GM12878 (cell line): Measurements from ENCODE around the gene ADAMTS17. TPM values are rescaled to one million over a fixed set of nuclear protein-coding genes. Genes with fewer than 3 reads are reported as not detected.

ENCODE experiments used
- ATAC-seq: fragments of 200-7000 bp; cut with Tn5 transposase; 3 replicates; pipeline ENCODE4 v1.9.1; 2020; ENCODE audit warnings: mild to moderate bottlenecking, moderate library complexity
- BruUV-seq: library from RNA; stranded (reverse); fragments of 400-500 nt; replicated peaks from 2 replicates; lab custom pipeline; 2021; lab: Mats Ljungman, UMichigan
- CTCF ChIA-PET: fragments of 300-600 bp; sonication (Branson Sonifier 250); formaldehyde crosslinking; extraction: SDS; loops from one replicate; lab custom pipeline; 2021; ENCODE audit warnings: inconsistent platforms; lab: Yijun Ruan, JAX
- POLR2A ChIA-PET: fragments of 350-600 bp; formaldehyde crosslinking; extraction: SDS; loops from one replicate; lab custom pipeline; 2021; ENCODE audit warnings: inconsistent platforms; lab: Charles Lee
- RAD21 ChIA-PET: fragments of 300-600 bp; sonication (Branson Sonifier 250); formaldehyde crosslinking; loops from one replicate; lab custom pipeline; 2023; ENCODE audit warnings: antibody characterized with exemption; ENCODE audit not compliant: unreplicated experiment; lab: Charles Lee
- SMC1A ChIA-PET: fragments of 300-600 bp; sonication (Branson Sonifier 250); formaldehyde crosslinking; loops from one replicate; lab custom pipeline; 2023; ENCODE audit not compliant: unreplicated experiment, uncharacterized antibody; lab: Charles Lee
- DNase-seq: peaks from one replicate; pipeline ENCODE4 v3.0.0-alpha.2; 2011; ENCODE audit warnings: low read depth, low spot score
- FAIRE-seq: peaks from 3 replicates; lab custom pipeline; 2011; peaks lifted over from hg19 to GRCh38; lab: Jason Lieb, UNC
- H2AFZ ChIP-seq: 2 replicates; pipeline ENCODE4 v1.6.0; 2011; ENCODE audit warnings: low read depth, low read length, control low read depth; ENCODE audit not compliant: control insufficient read depth
- H3K27ac ChIP-seq: 2 replicates; pipeline ENCODE4 v1.5.1; 2011; ENCODE audit warnings: control low read depth; ENCODE audit not compliant: control insufficient read depth, insufficient read depth
- H3K27me3 ChIP-seq, 2 experiments: replicated peaks in 1 of 2; 2 replicates each; pipeline versions ENCODE4 v1.6.0 to v1.6.1; 2011; ENCODE audit warnings: low read length in 1 of 2; ENCODE audit not compliant: control insufficient read depth in 2 of 2, insufficient read depth in 2 of 2
- H3K36me3 ChIP-seq, 2 experiments: 2 replicates each; pipeline ENCODE4 v1.5.1; 2011; ENCODE audit warnings: low read length in 1 of 2; ENCODE audit not compliant: control insufficient read depth in 2 of 2, insufficient read depth in 2 of 2
- H3K4me1 ChIP-seq: 2 replicates; pipeline ENCODE4 v1.6.1; 2011; ENCODE audit warnings: mild to moderate bottlenecking, low read length, moderate library complexity, mixed read lengths; ENCODE audit not compliant: control insufficient read depth, insufficient read depth
- H3K4me2 ChIP-seq: 2 replicates; pipeline ENCODE4 v1.6.0; 2011; ENCODE audit warnings: control low read depth; ENCODE audit not compliant: control insufficient read depth, insufficient read depth
- H3K4me3 ChIP-seq: fragments of 200-600 bp; sonication (generic); 2 replicates; pipeline ENCODE4 v1.5.1; 2016
- H3K79me2 ChIP-seq: 2 replicates; pipeline ENCODE4 v1.6.0; 2011; ENCODE audit warnings: low read length; ENCODE audit not compliant: control insufficient read depth, insufficient read depth
- H3K9ac ChIP-seq: 2 replicates; pipeline ENCODE4 v1.8.0; 2011; ENCODE audit warnings: low read length, control low read depth, mixed read lengths; ENCODE audit not compliant: control insufficient read depth, insufficient read depth
- H3K9me3 ChIP-seq: replicated peaks from 3 replicates; pipeline ENCODE4 v1.5.1; 2011; ENCODE audit warnings: mild to moderate bottlenecking, low read length; ENCODE audit not compliant: control insufficient read depth, insufficient read depth
- H4K20me1 ChIP-seq: 2 replicates; pipeline ENCODE4 v1.6.0; 2011; ENCODE audit not compliant: control insufficient read depth, insufficient read depth
- ATF7 ChIP-seq: fragments of 450-650 bp; IDR thresholded peaks from 2 replicates; pipeline ENCODE4 v1.6.1; 2016; ENCODE audit warnings: low read depth, mild to moderate bottlenecking
- BCL11A ChIP-seq: IDR thresholded peaks from 2 replicates; pipeline ENCODE4 v1.6.1; 2011; ENCODE audit warnings: low read depth, low read length
- CBX5 ChIP-seq: sonication (generic); IDR thresholded peaks from 2 replicates; pipeline ENCODE4 v1.6.1; 2016; ENCODE audit warnings: low read depth, moderate library complexity, mild to moderate bottlenecking, inconsistent platforms
- CHD1 ChIP-seq: IDR thresholded peaks from 2 replicates; pipeline ENCODE4 v1.6.1; 2012; ENCODE audit warnings: low read depth, low read length, improper control_type of control experiment
- CREM ChIP-seq: IDR thresholded peaks from 2 replicates; pipeline ENCODE4 v1.6.1; 2014; ENCODE audit warnings: antibody characterized with exemption, low read depth
- ESRRA ChIP-seq: IDR thresholded peaks from 2 replicates; pipeline ENCODE4 v1.6.1; 2012; ENCODE audit warnings: mild to moderate bottlenecking, low read length, improper control_type of control experiment
- IRF4 ChIP-seq: IDR thresholded peaks from 2 replicates; pipeline ENCODE4 v1.6.1; 2011; ENCODE audit warnings: low read depth, low read length
- IRF5 ChIP-seq: fragments of 450-650 bp; IDR thresholded peaks from 2 replicates; pipeline ENCODE4 v1.6.1; 2017; ENCODE audit warnings: borderline replicate concordance
- NFXL1 ChIP-seq: fragments of 450-650 bp; IDR thresholded peaks from 2 replicates; pipeline ENCODE4 v1.6.1; 2017; ENCODE audit warnings: antibody characterized with exemption, mild to moderate bottlenecking, borderline replicate concordance
- POLR2A ChIP-seq: IDR thresholded peaks from 2 replicates; pipeline ENCODE4 v1.6.1; 2011; ENCODE audit warnings: low read depth, mild to moderate bottlenecking, low read length
- POLR2AphosphoS2 ChIP-seq: IDR thresholded peaks from 2 replicates; pipeline ENCODE4 v1.6.1; 2011; ENCODE audit warnings: low read depth, mild to moderate bottlenecking, low read length, improper control_type of control experiment, moderate library complexity
- RAD21 ChIP-seq: IDR thresholded peaks from 2 replicates; pipeline ENCODE4 v1.6.1; 2011; ENCODE audit warnings: mild to moderate bottlenecking, low read depth, low read length, moderate library complexity; ENCODE audit not compliant: insufficient read depth
- RFX5 ChIP-seq: IDR thresholded peaks from 2 replicates; pipeline ENCODE4 v1.6.1; 2011; ENCODE audit warnings: low read depth, low read length, improper control_type of control experiment
- SMARCA5 ChIP-seq: fragments of 450-650 bp; IDR thresholded peaks from 2 replicates; pipeline ENCODE4 v1.6.1; 2017; ENCODE audit warnings: mild to moderate bottlenecking
- SMC3 ChIP-seq: IDR thresholded peaks from 2 replicates; pipeline ENCODE4 v1.6.1; 2011; ENCODE audit warnings: low read length, improper control_type of control experiment, borderline replicate concordance
- SP1 ChIP-seq: IDR thresholded peaks from one replicate; pipeline ENCODE4 v1.6.1; 2011; ENCODE audit warnings: low read depth, low read length
- STAT1 ChIP-seq: fragments of 450-650 bp; conservative IDR thresholded peaks from 2 replicates; pipeline ENCODE4 v1.6.1; 2014; ENCODE audit warnings: antibody characterized with exemption, mild to moderate bottlenecking
- SUZ12 ChIP-seq: fragments of 200-600 bp; sonication (generic); IDR thresholded peaks from one replicate; pipeline ENCODE4 v1.6.1; 2018; ENCODE audit warnings: antibody characterized with exemption, mild to moderate bottlenecking; ENCODE audit not compliant: unreplicated experiment
- YY1 ChIP-seq: IDR thresholded peaks from 2 replicates; pipeline ENCODE4 v1.6.1; 2011; ENCODE audit warnings: low read depth, mild to moderate bottlenecking, low read length
- WGBS: methylation state at CpG from one replicate; pipeline ENCODE4 v1.1.6; 2016; ENCODE audit warnings: low lambda C conversion rate; ENCODE audit not compliant: insufficient replicate concordance, insufficient coverage; ENCODE audit errors: missing lambda C conversion rate; 5-methylcytosine and 5-hydroxymethylcytosine counted together
- in situ Hi-C: fragments of 300-500 bp; cut with MboI; formaldehyde crosslinking; loops from 9 replicates; pipeline ENCODE4 v1.14.3; 2018; ENCODE audit warnings: mixed read lengths
- intact Hi-C: fragments of 100-400 bp; cut with micrococcal nuclease; formaldehyde crosslinking; loops from one replicate; pipeline ENCODE4 v1.14.2; 2022; ENCODE audit not compliant: unreplicated experiment
- polyA plus RNA-seq, 11 experiments: library from polyadenylated mRNA; depleted of rRNA in 4 of 11; unstranded in 6 of 11; stranded (reverse) in 5 of 11; fragments of >200 nt; fragmentation: Nextera tagmentation in 4 of 11; fragmentation: Illumina TruSeq in 1 of 11; extraction: Ambion mirVana in 4 of 11; extraction: Trizol in 1 of 11; gene quantifications; 1 replicate in 1 of 11; 2 replicates in 10 of 11; pipeline versions ENCODE4 v1.2.1 to v1.2.3, GENCODE V29; 2011 to 2016; ENCODE audit warnings: inconsistent platforms in 2 of 11, missing spikeins in 2 of 11, low read depth in 1 of 11
- total RNA-seq, 4 experiments: library from RNA; depleted of rRNA in 3 of 4; stranded (reverse); fragments of >200 nt in 3 of 4; fragmentation: Illumina TruSeq in 1 of 4; extraction: Trizol in 1 of 4; gene quantifications; 2 replicates each; pipeline versions ENCODE4 v1.2.1 to v1.2.3, GENCODE V29; 2013 to 2021
- TF ChIP-seq, protein P1 (sequence below): IDR thresholded peaks from 2 replicates; pipeline ENCODE4 v1.6.1; 2011; ENCODE audit warnings: low read depth, mild to moderate bottlenecking, low read length, moderate library complexity, borderline replicate concordance; ENCODE audit errors: extremely low read depth

ADAMTS17 gene
- total and polyA plus RNA-seq, 10 of the 15 experiments (the other 5 are each of a cell fraction or from before 2014, with no cell fraction given), result 0.04 to 0.50 (median 0.10) TPM; not detected in 4

DNA sequence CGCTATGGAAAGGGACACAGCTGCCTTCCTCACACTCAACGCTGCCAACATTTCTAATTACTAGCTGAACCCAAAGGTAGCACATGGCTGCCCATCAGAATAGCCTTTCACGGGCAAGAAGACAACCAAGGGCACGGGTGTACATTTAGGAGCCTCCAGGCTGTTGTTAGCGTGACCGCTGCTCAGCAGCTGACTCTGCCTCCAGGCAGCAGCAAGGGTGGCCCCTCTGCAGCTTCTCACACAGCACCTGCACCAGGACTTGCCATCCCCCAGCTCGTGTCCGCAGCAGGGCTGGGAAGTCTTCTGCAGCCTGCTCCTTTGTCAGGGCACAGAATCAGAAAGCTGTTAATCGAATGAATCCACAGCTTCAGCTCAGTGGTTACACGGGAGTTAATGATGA is 146.8 kb downstream of the ADAMTS17 start:
- H3K27me3 ChIP-seq, result no peaks in the 10 kb centered on the region
- no peak for TF ChIP-seq SMARCA5
- no peak for TF ChIP-seq ESRRA
- no peak for TF ChIP-seq CREM
- TF ChIP-seq, all 136 proteins: peak for 0
- Histone ChIP-seq H3K4me3 (no peak overlapping the region), H3K9ac (no peak overlapping the region), H2AFZ (no peak overlapping the region), H3K4me2 (no peak overlapping the region), H3K4me1 (peaks cover 3% of the 10 kb centered on the region), H4K20me1 (no peaks in the 10 kb centered on the region), H3K79me2 (no peaks in the 10 kb centered on the region), H3K36me3 (no peaks in the 10 kb centered on the region), H3K27ac (no peak overlapping the region), H3K9me3 (peaks cover 2% of the 10 kb centered on the region; the same call in 1 of the 3 replicates)
- intact Hi-C loops, result no loop called here
- no TSS peak for BruUV-seq
- in situ Hi-C loops, result no loop called here
- SMC1A ChIA-PET, result no interaction called here
- POLR2A ChIA-PET, result no interaction called here
- RAD21 ChIA-PET, result interaction anchor here (0.7 kb wide), 1 partner anchor 1482 kb away, joined by 4 read pairs; no protein-coding TSS in a partner anchor
- ATAC-seq (no peak), DNase-seq (no peak), FAIRE-seq (no peak)
- CTCF ChIA-PET, result no interaction called here
- WGBS, result 39% methylated on average over 10 of the region's 10 CpGs

- H2AFZ ChIP-seq, result no peak overlapping the region
- H4K20me1 ChIP-seq, result no peaks in the 10 kb centered on the region
- ChIA-PET POLR2A (no interaction called here), RAD21 (no interaction called here), SMC1A (no interaction called here), CTCF (no interaction called here)
- DNase-seq, result no peak
- WGBS, result 64% methylated on average over 21 of the region's 21 CpGs
- H3K4me2 ChIP-seq, result no peak overlapping the region
- H3K36me3 ChIP-seq, result no peaks in the 10 kb centered on the region
- no peak overlapping the region for H3K9ac ChIP-seq
- H3K4me1 ChIP-seq, result peaks cover 3% of the 10 kb centered on the region
- in situ Hi-C loops, result no loop called here
- H3K27ac ChIP-seq, result no peak overlapping the region
- no peak overlapping the region for H3K4me3 ChIP-seq
- intact Hi-C loops, result no loop called here
- no peak for ATAC-seq
- no TSS peak for BruUV-seq
- H3K9me3 ChIP-seq, result no peaks in the 10 kb centered on the region; the same call in 2 of the 3 replicates
- no peak for FAIRE-seq
- H3K27me3 ChIP-seq, result no peaks in the 10 kb centered on the region
- H3K79me2 ChIP-seq, result no peaks in the 10 kb centered on the region
- no peak for TF ChIP-seq POLR2AphosphoS2
- no peak for TF ChIP-seq NFXL1
- no peak for TF ChIP-seq STAT1
- TF ChIP-seq YY1, result no peak
- TF ChIP-seq IRF4, result no peak
- TF ChIP-seq SUZ12, result no peak
- no peak for TF ChIP-seq CHD1
- TF ChIP-seq ATF7, result no peak
- TF ChIP-seq SMC3, result no peak
- TF ChIP-seq IRF5, result no peak
- no peak for TF ChIP-seq RFX5
- TF ChIP-seq, protein P1, sequence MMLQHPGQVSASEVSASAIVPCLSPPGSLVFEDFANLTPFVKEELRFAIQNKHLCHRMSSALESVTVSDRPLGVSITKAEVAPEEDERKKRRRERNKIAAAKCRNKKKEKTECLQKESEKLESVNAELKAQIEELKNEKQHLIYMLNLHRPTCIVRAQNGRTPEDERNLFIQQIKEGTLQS, result no peak
- TF ChIP-seq SP1, result no peak
- no peak for TF ChIP-seq CBX5
- TF ChIP-seq POLR2A, result no peak
- no peak for TF ChIP-seq BCL11A
- no peak for TF ChIP-seq RAD21
Measured at GRCh38 chr15:100193277-100193860, 148.4 kb downstream of the ADAMTS17 start.
